ENCODE measurements around the gene FOCAD.
"Not testable (repeated sequence)": the region's sequence is repeated elsewhere in the genome, so short reads cannot be mapped to it uniquely, and the experiment has no call there.

FOCAD gene

GRCh38 chr9:20673537-20673936 is 10.5 kb upstream of the FOCAD start:
- not testable (repeated sequence) for DNase-seq (ENCODE audit: low spot score)

GRCh38 chr9:20681467-20681866 is 2.6 kb upstream of the FOCAD start:
- no peak for DNase-seq (ENCODE audit: low spot score)

- DNase-seq (ENCODE audit: low spot score): peak; percentile 37
These were observed 566 bp upstream of the FOCAD start for GRCh38 chr9:20683351-20684034.

- DNase-seq (ENCODE audit: low spot score): no peak
These were observed 1.0 kb downstream of the FOCAD start for GRCh38 chr9:20684875-20685696.

- no peak for DNase-seq (ENCODE audit: low spot score)
These were observed 1.7 kb downstream of the FOCAD start for GRCh38 chr9:20685769-20686168.

GRCh38 chr9:20689833-20690232 is 5.8 kb downstream of the FOCAD start:
- DNase-seq (ENCODE audit: low spot score): no peak

GRCh38 chr9:20692554-20692953 is 8.5 kb downstream of the FOCAD start:
- DNase-seq (ENCODE audit: low spot score): no peak

- DNase-seq (ENCODE audit: low spot score): no peak
These were observed 9.0 kb downstream of the FOCAD start for GRCh38 chr9:20693068-20693467.

- DNase-seq (ENCODE audit: low spot score): no peak
These were observed 10.2 kb downstream of the FOCAD start for GRCh38 chr9:20694248-20694647.

GRCh38 chr9:20697021-20697719 is 13.1 kb downstream of the FOCAD start:
- no peak for DNase-seq (ENCODE audit: low spot score)

- no peak for DNase-seq (ENCODE audit: low spot score)
These were observed 14.7 kb downstream of the FOCAD start for GRCh38 chr9:20698782-20699181.

- DNase-seq (ENCODE audit: low spot score): no peak
These were observed 17.0 kb downstream of the FOCAD start for GRCh38 chr9:20701060-20701459.

GRCh38 chr9:20702570-20702969 is 18.5 kb downstream of the FOCAD start:
- no peak for DNase-seq (ENCODE audit: low spot score)

GRCh38 chr9:20703146-20703545 is 19.1 kb downstream of the FOCAD start:
- DNase-seq (ENCODE audit: low spot score): no peak

- no peak for DNase-seq (ENCODE audit: low spot score)
These were observed 23.6 kb downstream of the FOCAD start for GRCh38 chr9:20707708-20708107.

GRCh38 chr9:20713172-20713571 is 29.1 kb downstream of the FOCAD start:
- DNase-seq (ENCODE audit: low spot score): no peak

GRCh38 chr9:20714442-20715415 is 30.7 kb downstream of the FOCAD start:
- no peak for DNase-seq (ENCODE audit: low spot score)

- no peak for DNase-seq (ENCODE audit: low spot score)
These were observed 38.2 kb downstream of the FOCAD start for GRCh38 chr9:20722221-20722620.

- no peak for DNase-seq (ENCODE audit: low spot score)
These were observed 41.6 kb downstream of the FOCAD start for GRCh38 chr9:20725675-20726074.

- no peak for DNase-seq (ENCODE audit: low spot score)
These were observed 42.1 kb downstream of the FOCAD start for GRCh38 chr9:20726144-20726543.

GRCh38 chr9:20728493-20729220 is 44.6 kb downstream of the FOCAD start:
- DNase-seq (ENCODE audit: low spot score): no peak

All from D341Med (cell line).